ENCODE results near the gene IQSEC1.

Gene IQSEC1

DNA sequence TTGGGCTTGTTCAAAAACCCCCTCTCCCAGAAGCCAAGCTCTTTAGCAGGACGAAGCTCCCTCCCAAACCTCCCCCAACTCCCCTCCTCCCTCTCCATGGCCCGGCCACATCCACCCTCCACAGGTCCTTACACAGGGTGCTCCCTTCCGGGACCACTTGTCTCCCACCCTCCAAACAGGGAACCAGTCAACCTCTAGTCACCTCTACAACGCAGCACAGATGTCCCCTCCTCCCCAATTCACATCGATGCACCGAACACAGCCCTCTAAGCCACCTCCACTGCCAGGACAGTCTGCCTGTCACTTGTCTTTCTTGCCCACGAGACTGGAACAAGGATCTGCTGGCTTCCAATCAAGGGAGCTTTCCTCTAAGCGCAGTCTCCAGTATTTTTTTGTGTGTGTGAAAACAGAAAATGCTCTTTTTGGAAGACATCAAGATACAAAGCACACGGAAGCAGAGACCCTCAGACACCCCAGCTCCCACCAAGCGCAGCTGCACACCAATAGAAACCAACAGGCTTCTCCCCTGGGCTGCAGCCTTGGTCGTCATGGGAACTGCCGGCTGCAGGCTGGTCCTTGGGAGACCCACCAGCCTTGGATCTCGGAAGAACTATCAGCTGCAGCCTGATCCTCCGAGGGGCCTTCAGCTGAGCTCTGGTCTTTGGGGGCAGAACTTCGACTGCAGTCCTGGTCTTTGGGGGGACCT is 26.5 kb downstream of the IQSEC1 start:
- no peaks in the 10 kb centered on the region for H3K9me3 ChIP-seq (ENCODE audit: severe bottlenecking)
- TF ChIP-seq, protein P1, sequence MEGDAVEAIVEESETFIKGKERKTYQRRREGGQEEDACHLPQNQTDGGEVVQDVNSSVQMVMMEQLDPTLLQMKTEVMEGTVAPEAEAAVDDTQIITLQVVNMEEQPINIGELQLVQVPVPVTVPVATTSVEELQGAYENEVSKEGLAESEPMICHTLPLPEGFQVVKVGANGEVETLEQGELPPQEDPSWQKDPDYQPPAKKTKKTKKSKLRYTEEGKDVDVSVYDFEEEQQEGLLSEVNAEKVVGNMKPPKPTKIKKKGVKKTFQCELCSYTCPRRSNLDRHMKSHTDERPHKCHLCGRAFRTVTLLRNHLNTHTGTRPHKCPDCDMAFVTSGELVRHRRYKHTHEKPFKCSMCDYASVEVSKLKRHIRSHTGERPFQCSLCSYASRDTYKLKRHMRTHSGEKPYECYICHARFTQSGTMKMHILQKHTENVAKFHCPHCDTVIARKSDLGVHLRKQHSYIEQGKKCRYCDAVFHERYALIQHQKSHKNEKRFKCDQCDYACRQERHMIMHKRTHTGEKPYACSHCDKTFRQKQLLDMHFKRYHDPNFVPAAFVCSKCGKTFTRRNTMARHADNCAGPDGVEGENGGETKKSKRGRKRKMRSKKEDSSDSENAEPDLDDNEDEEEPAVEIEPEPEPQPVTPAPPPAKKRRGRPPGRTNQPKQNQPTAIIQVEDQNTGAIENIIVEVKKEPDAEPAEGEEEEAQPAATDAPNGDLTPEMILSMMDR (IDR thresholded peaks at IDR 0.05; ENCODE audit: poor library complexity, severe bottlenecking), result no peak
- H3K36me3 ChIP-seq (ENCODE audit: low read depth), result no peaks in the 10 kb centered on the region
- no peak overlapping the region for H3K27ac ChIP-seq (ENCODE audit: poor library complexity, severe bottlenecking)
- H3K27me3 ChIP-seq (ENCODE audit: insufficient read depth, poor library complexity, severe bottlenecking), result no peaks in the 10 kb centered on the region
- H3K4me3 ChIP-seq (ENCODE audit: severe bottlenecking), result no peak overlapping the region
- no peaks in the 10 kb centered on the region for H3K4me1 ChIP-seq (ENCODE audit: insufficient read depth, poor library complexity, severe bottlenecking)
- no peak for DNase-seq (ENCODE audit: low spot score)
- no peak for ATAC-seq (ENCODE audit: low read depth)

- no peaks in the 10 kb centered on the region for H3K27me3 ChIP-seq (ENCODE audit: insufficient read depth, poor library complexity, severe bottlenecking)
- DNase-seq (ENCODE audit: low spot score) (no peak), ATAC-seq (ENCODE audit: low read depth) (no peak)
- H3K9me3 ChIP-seq (ENCODE audit: severe bottlenecking), result no peaks in the 10 kb centered on the region
- no peak overlapping the region for H3K4me3 ChIP-seq (ENCODE audit: severe bottlenecking)
- no peaks in the 10 kb centered on the region for H3K36me3 ChIP-seq (ENCODE audit: low read depth)
- H3K4me1 ChIP-seq (ENCODE audit: insufficient read depth, poor library complexity, severe bottlenecking), result no peaks in the 10 kb centered on the region
- TF ChIP-seq, protein P1 (IDR thresholded peaks at IDR 0.05; ENCODE audit: poor library complexity, severe bottlenecking), result no peak
- H3K27ac ChIP-seq (ENCODE audit: poor library complexity, severe bottlenecking), result no peak overlapping the region
Measured at GRCh38 chr3:13045904-13046568, 27.2 kb downstream of the IQSEC1 start.

DNA sequence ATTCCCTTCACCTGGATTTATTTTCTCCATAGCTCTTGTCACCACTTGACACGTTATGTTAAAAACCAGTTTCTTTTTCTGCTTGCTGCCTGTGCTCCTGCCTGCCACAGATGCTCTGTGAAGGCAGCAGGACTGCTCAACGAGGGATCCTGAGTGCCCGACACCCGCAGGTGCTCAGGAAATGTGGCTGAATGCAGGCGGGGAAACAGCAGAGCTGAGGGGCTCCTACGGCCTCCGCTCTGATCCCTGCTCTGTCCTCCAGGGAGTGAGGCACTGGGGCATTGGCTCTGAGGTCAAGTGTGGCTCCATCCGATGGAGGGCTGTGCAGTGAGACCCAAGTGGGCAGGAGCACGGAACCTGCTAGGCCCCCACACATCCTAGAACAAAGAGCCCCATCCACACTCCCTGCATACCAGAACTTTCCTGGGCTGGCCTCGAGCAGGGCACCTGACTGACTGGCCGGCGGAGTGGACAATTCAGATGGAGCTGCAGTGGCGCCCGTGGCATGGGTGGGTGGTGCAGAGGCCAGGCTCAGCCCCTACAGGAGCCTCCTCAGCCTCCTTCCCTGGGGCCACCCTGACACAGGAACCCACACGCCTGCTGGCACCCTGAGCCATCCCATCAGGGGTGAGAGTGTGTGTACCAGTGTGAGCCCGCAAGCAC is 27.9 kb downstream of the IQSEC1 start:
- DNase-seq (ENCODE audit: low spot score), result no peak
- TF ChIP-seq, protein P1 (IDR thresholded peaks at IDR 0.05; ENCODE audit: poor library complexity, severe bottlenecking), result no peak
- no peaks in the 10 kb centered on the region for H3K36me3 ChIP-seq (ENCODE audit: low read depth)

DNA sequence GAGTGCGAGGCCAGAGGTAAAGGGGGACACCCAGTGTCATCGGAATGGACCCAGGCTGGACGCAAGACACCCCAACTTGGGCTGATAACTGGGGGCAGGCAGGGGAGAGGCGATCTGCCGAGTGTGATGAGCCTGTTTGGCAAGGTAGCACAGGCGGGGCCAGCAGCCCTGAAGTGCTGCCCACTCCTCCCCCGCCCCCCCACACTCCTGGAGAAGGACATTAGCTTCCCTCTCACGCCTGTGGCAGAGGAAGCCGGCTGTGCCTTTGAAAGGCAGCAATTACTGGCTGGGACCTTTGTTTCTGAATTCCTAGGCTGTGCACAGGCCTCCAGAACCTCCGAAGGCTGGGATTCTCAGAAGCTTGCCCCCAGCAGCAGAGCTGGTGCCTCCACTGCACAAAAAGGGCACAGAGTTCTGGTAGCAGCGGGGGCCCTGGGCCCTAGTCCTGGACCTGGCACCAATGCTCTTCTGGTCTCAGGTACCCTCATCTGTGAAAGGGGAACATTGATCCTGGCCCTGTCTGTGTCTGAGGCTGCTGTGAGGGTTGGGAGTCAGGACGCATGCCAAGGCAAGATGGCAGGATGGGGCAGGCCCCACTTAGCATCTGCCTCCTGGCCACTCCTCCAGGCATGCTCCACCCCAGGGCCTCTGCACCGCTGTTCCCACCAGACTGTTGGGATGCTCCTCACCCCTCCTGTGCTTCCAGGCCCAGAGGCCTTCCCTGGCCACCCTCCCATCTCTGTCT is 28.6 kb downstream of the IQSEC1 start:
- H3K27me3 ChIP-seq (ENCODE audit: insufficient read depth, poor library complexity, severe bottlenecking), result no peaks in the 10 kb centered on the region
- H3K4me3 ChIP-seq (ENCODE audit: severe bottlenecking), result no peak overlapping the region
- TF ChIP-seq, protein P1 (IDR thresholded peaks at IDR 0.05; ENCODE audit: poor library complexity, severe bottlenecking), result no peak
- H3K9me3 ChIP-seq (ENCODE audit: severe bottlenecking), result no peaks in the 10 kb centered on the region
- no peak for DNase-seq (ENCODE audit: low spot score)
- H3K27ac ChIP-seq (ENCODE audit: poor library complexity, severe bottlenecking), result no peak overlapping the region
- no peak for ATAC-seq (ENCODE audit: low read depth)
- no peaks in the 10 kb centered on the region for H3K4me1 ChIP-seq (ENCODE audit: insufficient read depth, poor library complexity, severe bottlenecking)
- no peaks in the 10 kb centered on the region for H3K36me3 ChIP-seq (ENCODE audit: low read depth)

More for the DNA sequence above, 27.9 kb downstream of the IQSEC1 start:
- Histone ChIP-seq H3K27ac (ENCODE audit: poor library complexity, severe bottlenecking) (no peak overlapping the region), H3K27me3 (ENCODE audit: insufficient read depth, poor library complexity, severe bottlenecking) (no peaks in the 10 kb centered on the region), H3K9me3 (ENCODE audit: severe bottlenecking) (no peaks in the 10 kb centered on the region), H3K4me1 (ENCODE audit: insufficient read depth, poor library complexity, severe bottlenecking) (no peaks in the 10 kb centered on the region), H3K4me3 (ENCODE audit: severe bottlenecking) (no peak overlapping the region)
- ATAC-seq (ENCODE audit: low read depth), result no peak

Measured in RWPE2 (cell line).